Measurements from ENCODE around the gene TMEM192. TPM values are rescaled to one million over a fixed set of nuclear protein-coding genes. Genes with fewer than 3 reads are reported as not detected.
"Not testable (repeated sequence)": the region's sequence is repeated elsewhere in the genome, so short reads cannot be mapped to it uniquely, and the experiment has no call there.

The TMEM192 gene
- total and polyA plus RNA-seq, 3 donors from 2014 or later, result 16.8 to 25.3 (median 21.7) TPM

GRCh38 chr4:165088366-165088765 lies 24.3 kb downstream of the TMEM192 start:
- intact Hi-C loops (cut with DNase I; ENCODE audit: low total_unique reads), result loop anchor here (10.0 kb wide), 1 partner anchor 304 kb away; no protein-coding TSS in a partner anchor
- H3K9me3 ChIP-seq, result no peaks in the 10 kb centered on the region
- H3K27me3 ChIP-seq, result no peaks in the 10 kb centered on the region
- no peak overlapping the region for H3K27ac ChIP-seq
- H3K4me3 ChIP-seq, result no peak overlapping the region
- TF ChIP-seq, protein P1, sequence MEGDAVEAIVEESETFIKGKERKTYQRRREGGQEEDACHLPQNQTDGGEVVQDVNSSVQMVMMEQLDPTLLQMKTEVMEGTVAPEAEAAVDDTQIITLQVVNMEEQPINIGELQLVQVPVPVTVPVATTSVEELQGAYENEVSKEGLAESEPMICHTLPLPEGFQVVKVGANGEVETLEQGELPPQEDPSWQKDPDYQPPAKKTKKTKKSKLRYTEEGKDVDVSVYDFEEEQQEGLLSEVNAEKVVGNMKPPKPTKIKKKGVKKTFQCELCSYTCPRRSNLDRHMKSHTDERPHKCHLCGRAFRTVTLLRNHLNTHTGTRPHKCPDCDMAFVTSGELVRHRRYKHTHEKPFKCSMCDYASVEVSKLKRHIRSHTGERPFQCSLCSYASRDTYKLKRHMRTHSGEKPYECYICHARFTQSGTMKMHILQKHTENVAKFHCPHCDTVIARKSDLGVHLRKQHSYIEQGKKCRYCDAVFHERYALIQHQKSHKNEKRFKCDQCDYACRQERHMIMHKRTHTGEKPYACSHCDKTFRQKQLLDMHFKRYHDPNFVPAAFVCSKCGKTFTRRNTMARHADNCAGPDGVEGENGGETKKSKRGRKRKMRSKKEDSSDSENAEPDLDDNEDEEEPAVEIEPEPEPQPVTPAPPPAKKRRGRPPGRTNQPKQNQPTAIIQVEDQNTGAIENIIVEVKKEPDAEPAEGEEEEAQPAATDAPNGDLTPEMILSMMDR (IDR thresholded peaks at IDR 0.05), result no peak
- TF ChIP-seq POLR2A (IDR thresholded peaks at IDR 0.05), result no peak
- WGBS, 2 donors, result 89 to 95% methylated on average over 3 of the region's 3 CpGs
- no peak for DNase-seq
- no peaks in the 10 kb centered on the region for H3K4me1 ChIP-seq
- no peaks in the 10 kb centered on the region for H3K36me3 ChIP-seq (ENCODE audit: low read depth, missing control alignments)

DNA sequence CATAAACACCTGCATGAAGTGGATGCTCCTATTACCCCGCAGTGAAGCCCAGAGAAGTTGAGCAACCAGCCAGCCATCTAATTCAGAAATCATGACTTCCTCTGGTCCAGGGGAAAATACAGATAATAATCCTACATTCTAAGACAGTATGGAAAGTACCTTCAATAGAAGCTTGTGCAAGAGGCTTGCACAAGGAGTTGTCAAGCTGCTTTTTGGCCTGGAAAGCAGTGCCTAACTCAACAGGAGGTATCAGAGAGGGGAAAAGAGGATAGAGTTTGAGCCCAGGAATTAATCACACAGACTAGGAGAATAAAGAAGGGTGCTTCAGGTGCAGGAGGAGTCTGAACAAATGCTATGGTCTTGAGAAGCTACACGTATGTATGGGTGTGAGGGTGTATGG lies 26.7 kb downstream of the TMEM192 start:
- no peaks in the 10 kb centered on the region for H3K4me1 ChIP-seq
- DNase-seq, result no peak
- H3K9me3 ChIP-seq, result no peaks in the 10 kb centered on the region
- no peaks in the 10 kb centered on the region for H3K36me3 ChIP-seq (ENCODE audit: low read depth, missing control alignments)
- TF ChIP-seq POLR2A (IDR thresholded peaks at IDR 0.05), result no peak
- TF ChIP-seq, protein P1 (IDR thresholded peaks at IDR 0.05), result no peak
- no peak overlapping the region for H3K27ac ChIP-seq
- no peaks in the 10 kb centered on the region for H3K27me3 ChIP-seq
- 93 to 98% methylated on average over 2 of the region's 2 CpGs for WGBS, 2 donors
- H3K4me3 ChIP-seq, result no peak overlapping the region
- intact Hi-C loops (cut with DNase I; ENCODE audit: low total_unique reads), result loop anchor here (10.0 kb wide), 1 partner anchor 301 kb away; no protein-coding TSS in a partner anchor

- not testable (repeated sequence) for H3K27ac ChIP-seq; H3K4me3 ChIP-seq; H3K9me3 ChIP-seq; DNase-seq; H3K36me3 ChIP-seq (ENCODE audit: low read depth, missing control alignments); H3K27me3 ChIP-seq; H3K4me1 ChIP-seq
- intact Hi-C loops (cut with DNase I; ENCODE audit: low total_unique reads), result loop anchor here (10.0 kb wide), 1 partner anchor 300 kb away; no protein-coding TSS in a partner anchor
- 92 to 96% methylated on average over 7 of the region's 7 CpGs for WGBS, 2 donors
Observed at GRCh38 chr4:165084787-165085186, 27.9 kb downstream of the TMEM192 start.

GRCh38 chr4:165079476-165079875 lies 33.2 kb downstream of the TMEM192 start:
- 46 to 47% methylated on average over 6 of the region's 6 CpGs for WGBS, 2 donors
- TF ChIP-seq, protein P1 (IDR thresholded peaks at IDR 0.05), result no peak
- TF ChIP-seq POLR2A (IDR thresholded peaks at IDR 0.05), result no peak
- peak; percentile 56 for DNase-seq

GRCh38 chr4:165077034-165077578 lies 35.6 kb downstream of the TMEM192 start:
- intact Hi-C loops (cut with DNase I; ENCODE audit: low total_unique reads), result no loop called here
- Histone ChIP-seq H3K4me3 (no peak overlapping the region), H3K27ac (no peak overlapping the region), H3K36me3 (ENCODE audit: low read depth, missing control alignments) (no peaks in the 10 kb centered on the region), H3K4me1 (peaks cover 16% of the 10 kb centered on the region), H3K9me3 (no peaks in the 10 kb centered on the region), H3K27me3 (no peaks in the 10 kb centered on the region)
- no peak for DNase-seq
- WGBS, 2 donors, result 83 to 84% methylated on average over 5 of the region's 5 CpGs
- TF ChIP-seq POLR2A (IDR thresholded peaks at IDR 0.05), result no peak
- TF ChIP-seq, protein P1 (IDR thresholded peaks at IDR 0.05), result no peak

More at GRCh38 chr4:165079476-165079875, 33.2 kb downstream of the TMEM192 start:
- Histone ChIP-seq H3K9me3 (no peaks in the 10 kb centered on the region), H3K4me3 (no peak overlapping the region), H3K27me3 (no peaks in the 10 kb centered on the region), H3K4me1 (peaks cover 9% of the 10 kb centered on the region), H3K27ac (no peak overlapping the region), H3K36me3 (ENCODE audit: low read depth, missing control alignments) (no peaks in the 10 kb centered on the region)
- intact Hi-C loops (cut with DNase I; ENCODE audit: low total_unique reads), result no loop called here

GRCh38 chr4:165073346-165073745 lies 39.3 kb downstream of the TMEM192 start:
- intact Hi-C loops (cut with DNase I; ENCODE audit: low total_unique reads), result not testable (repeated sequence)

More at GRCh38 chr4:165073346-165073745, 39.3 kb downstream of the TMEM192 start:
- Histone ChIP-seq H3K4me1 (peaks cover 16% of the 10 kb centered on the region), H3K27ac (peak overlapping the region in 1 of 2 donors; percentile 66)
- H3K9me3 ChIP-seq; H3K4me3 ChIP-seq; H3K36me3 ChIP-seq (ENCODE audit: low read depth, missing control alignments); H3K27me3 ChIP-seq: not testable (repeated sequence)
- 28 to 51% methylated on average over 11 of the region's 11 CpGs for WGBS, 2 donors
- peak; percentile 65 for DNase-seq
